NCI-H1417 (cell line): ENCODE results near the gene TCERG1L.

Experiments
- DNase-seq, 3 experiments: peaks; one replicate each; lab custom pipeline; 2025; lab: John Stamatoyannopoulos, UW

Gene TCERG1L

DNA sequence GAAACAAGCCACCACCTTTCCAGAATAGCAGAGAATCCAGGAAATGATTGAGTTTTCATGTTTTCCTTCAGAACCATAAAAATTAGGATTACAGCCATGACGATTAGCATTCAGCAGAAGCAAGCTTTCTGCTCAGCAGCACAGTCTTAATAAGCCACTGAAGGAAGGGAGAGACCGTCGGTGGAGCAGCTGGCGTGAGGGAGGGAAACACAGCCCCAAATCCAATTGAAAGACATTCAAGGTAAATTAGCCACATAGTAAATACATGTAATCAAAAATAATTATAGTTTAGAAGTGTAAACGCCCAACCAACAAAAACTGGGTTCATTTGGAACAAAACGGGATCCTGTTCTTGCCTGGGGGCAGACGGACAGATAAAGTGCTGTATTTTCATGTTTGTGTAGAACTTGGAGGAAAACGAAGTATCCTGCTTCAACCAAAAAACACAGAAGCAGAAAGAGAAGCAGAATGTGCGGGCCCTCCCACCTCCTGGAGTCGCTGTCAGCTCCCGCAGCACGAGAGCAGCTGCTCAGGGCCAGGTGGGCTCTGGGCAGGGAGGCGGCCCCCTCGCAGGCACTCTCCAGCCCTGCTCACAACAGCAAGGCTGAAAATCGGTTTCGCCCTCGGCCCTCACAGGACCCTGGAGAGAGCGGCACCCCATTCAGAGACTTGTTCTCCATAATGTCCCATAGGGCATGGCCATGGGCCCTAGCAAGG, 84.9 kb downstream of the TCERG1L start:
- DNase-seq, result peak in 2 of 3 experiments; percentile 79 to 92

DNA sequence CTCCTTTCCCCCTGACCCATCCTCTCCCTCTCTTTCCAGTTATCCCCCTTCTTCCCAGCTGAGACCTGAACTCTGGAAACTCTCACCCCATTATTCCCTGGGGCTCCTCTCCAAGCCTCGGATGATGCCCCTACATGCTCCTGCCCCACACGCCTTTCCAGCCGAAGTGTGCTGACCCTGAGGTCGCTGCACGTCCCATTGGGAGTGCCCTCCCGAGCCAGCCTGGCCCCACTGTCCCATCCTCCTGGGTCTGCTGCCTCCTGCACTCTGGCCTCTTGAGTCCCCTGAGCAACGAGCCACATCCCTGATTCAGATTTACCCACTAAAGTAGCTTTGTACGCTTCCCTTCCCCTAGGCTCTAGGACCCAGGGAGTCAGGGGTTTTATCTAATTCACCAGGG, 87.4 kb downstream of the TCERG1L start:
- DNase-seq, result no peak

DNA sequence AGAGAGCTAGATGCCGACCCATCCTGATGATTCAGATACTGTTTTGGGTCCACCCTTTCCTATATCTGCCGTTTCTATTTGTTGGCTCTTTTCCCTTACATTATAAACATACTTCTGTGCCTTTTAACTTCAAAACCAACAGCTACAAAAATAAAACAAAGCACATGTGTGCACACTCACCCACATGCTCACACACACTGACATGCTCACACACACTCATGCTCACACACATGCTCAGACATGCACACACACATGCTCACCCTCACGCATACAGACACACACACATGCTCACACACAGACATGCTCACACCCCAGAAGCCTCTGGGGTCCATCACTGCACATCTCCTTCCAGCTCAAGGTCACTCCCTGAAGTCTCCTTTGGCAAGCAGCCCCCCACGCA, 88.1 kb downstream of the TCERG1L start:
- DNase-seq, result no peak

- no peak for DNase-seq
Measured at GRCh38 chr10:131222986-131223385, 88.5 kb downstream of the TCERG1L start.

- DNase-seq, result no peak
Measured at GRCh38 chr10:131221632-131222277, 89.8 kb downstream of the TCERG1L start.

DNA sequence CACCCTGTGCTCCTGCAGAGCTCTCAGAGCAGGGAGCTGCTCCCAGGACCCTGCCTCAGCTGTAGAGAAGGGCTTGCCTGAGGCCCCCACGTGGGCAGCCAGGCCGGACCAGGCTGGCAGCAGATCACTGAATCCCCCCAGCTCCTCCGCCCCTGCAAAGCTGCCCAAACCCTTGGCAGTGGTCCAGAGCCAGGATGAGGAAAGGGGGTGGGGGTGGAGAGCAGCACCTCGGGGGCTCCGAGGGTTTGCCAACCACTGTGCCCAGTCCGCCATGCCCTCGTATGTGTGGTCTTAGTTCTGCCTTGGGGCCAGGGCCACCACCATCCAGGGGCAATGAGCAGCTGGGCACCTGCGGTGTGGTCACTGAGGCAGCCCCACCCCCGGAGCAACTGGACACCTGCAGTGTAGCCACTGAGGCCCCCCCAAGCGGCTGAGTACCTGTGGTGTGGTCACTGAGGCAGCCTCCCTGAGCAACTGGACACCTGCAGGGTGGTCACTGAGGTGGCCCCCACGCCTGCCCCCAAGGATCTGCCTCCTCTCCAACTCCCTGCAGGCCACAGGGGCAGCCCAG, 90.8 kb downstream of the TCERG1L start:
- DNase-seq, result no peak

DNA sequence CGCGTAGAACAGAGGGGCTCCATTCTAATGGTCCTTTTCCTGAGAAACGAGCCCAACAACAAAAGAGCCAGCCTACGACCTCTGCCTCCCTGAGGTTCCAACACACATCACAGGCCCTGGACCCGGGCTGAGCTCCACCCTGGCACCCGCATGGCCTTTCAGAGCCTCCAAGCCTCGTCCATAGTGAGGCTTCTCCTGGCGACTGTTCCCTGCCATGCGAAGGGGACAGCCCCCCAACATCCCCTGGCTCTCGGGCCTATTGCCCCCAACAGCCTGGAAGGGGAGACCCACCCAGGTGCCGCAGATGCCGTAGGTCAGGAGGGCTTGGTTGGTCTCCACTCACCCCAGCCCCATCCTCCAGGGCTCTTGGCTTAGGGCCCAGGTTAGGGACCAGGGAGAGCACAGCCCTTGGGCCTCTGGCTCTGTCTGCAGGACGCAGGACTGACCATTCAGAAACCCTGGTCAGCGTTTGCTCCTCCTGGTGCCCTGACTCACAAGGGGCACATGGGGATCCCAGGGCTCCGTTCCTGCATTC, 91.5 kb downstream of the TCERG1L start:
- DNase-seq, result no peak

DNA sequence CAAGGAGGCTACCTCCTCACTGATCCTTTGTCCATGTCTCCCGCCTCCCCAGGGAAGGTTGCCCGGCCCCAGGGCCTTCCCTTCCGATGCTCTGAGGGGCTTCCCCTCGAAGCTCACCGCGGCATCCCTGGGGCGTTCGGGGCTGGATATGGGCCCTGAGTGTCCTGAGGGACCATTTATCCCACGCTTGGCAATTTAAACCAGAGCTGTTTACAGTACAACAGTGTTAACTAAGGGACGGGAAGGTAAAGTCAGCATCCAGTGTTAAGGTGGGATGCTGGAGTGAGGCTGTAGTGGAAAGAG, 92.0 kb downstream of the TCERG1L start:
- DNase-seq, result no peak

DNA sequence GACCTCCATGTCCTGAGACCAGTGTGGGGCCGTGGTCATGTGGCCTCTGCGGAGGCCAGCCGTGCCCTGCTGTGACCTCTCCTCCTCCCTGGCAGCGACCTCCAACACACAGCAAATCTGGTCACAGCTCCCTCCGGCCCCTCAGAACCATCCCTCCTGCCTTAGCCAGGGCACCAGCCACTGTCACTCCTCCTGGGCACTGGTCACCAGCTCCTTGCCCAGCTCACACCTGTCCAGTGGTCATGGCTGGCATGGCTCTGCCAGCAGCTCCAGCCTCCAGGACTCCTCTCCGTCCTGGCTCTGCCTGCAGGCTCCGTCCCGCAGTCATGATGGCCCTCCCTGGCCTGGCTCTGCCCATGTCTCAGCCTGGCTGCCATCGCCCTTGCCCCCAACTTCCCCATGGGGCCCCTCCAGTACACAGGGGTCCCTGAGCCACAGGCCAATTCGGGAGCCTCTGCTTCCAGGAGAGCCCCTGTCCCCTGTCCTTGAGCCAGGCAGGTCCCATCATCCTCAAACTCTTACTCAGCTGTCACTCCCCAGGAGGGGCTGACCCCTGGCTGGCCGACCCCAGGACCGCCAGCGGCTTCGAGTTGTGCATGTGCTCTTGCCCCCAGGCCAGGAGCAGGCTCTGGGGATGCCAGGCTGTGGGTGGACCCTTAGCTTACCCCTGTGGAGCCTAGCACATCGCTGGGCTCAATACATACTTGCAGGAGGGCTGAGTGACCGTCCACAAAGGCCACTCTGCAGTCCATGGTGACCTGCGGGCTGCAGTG, 92.5 kb downstream of the TCERG1L start:
- DNase-seq, result no peak

DNA sequence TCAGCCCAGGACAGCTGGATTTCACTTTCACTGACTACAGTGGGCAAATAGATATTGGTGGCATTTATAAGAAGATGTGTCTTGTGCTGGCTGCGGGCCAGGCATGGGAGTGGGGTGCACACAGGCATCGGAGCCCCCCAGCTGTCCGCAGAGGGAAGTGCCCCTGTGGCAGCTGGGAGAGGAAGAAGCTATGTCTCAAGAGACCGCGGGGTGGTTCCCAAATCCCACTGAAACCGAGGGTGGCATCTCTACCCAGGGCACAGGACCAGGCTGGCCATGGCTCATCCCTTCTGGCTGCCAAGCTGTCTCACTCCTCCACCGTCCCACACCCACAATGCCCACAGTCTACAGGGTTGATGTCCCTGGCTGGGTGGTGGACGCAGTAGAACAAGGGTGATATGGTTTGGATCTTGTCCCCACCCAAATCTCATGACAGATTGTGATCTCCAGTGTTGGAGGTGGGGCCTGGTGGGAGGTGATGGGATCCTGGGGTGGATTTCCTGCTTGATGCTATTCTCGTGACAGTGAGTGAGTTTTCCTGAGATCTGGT, 94.8 kb downstream of the TCERG1L start:
- DNase-seq, result no peak

DNA sequence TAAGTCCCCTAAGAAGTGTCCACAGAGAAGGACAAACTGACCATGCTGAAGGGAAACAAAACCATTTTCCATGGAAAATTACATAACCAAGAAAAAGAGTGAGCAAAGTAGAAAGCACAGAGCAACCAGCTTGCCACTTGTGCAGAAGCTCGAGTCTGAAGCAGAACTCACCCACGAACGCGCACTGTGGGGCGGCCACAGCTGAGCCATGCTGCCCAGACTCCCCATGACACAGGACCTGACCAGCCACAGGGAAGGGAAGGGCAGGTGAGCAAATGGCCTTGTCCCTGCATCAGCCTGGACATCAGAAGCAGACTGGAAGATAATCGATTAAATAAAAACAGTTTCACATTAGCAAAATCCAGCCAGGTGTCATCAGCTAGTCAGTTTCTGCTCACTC, 95.7 kb downstream of the TCERG1L start:
- no peak for DNase-seq

DNA sequence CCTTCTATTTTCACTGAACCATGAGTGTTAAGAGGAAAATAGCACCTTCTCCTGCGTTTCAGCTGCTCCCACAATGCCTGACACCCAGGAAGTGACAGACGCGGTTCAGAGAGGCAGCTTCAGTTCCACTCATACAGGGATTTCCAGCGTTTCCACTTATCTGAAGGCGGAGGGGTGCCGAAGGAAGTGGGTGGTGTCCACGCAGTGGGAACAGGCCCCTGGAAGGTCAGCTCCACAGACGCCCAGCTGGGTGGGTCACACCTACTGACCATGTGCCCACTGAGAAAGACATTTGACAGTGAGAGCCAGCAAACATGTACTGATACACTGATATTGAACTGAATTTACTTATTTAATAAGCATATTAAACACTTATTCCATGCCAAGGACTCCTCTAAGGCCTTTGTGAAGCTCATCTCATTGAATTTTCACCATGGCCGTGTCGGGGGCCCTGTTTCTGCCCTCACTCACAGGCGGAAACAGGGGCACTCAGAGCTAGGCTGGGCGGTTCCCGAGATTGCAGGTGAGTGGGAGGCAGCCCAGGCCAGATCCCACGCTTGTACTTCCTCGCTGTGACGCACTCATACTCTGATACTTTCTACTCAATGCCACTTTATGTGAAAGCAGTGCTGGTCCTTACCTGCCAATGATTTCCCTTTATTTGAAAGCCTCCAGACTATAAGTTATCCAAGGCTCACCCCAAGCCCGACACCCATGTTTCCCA, 96.8 kb downstream of the TCERG1L start:
- no peak for DNase-seq

- DNase-seq, result peak in 1 of 3 experiments; percentile 0
Measured at GRCh38 chr10:131213741-131214505, 97.6 kb downstream of the TCERG1L start.

DNA sequence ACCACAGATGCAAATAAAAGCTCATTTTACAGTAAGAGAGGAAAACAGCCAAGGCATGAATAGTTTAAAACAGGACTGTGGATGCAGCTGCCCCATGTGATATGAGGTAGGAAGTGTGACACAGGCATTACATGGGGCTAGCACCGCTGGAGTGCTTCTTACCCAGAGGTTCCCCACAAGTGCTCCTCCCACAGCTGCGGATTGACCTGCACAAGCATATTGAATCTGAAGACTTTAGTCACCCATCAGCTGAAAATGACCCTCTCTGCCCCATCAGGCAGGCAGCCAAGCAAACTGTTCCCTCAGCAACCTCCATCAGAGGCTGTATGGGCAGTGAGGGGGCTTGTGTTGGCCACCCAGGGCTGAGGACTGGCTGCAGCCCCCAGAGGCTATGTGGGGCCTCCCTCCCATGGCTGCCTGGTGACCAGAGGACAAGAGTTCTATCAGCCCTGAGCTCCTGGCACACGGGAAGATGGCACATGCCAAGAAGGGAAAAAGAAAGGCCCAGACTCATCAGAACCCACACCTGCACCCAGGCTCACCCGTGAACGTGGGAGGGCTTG, 98.7 kb downstream of the TCERG1L start:
- peak in 1 of 3 experiments; percentile 2 for DNase-seq

- DNase-seq, result no peak
Measured at GRCh38 chr10:131211965-131212619, 99.4 kb downstream of the TCERG1L start.

- no peak for DNase-seq
Measured at GRCh38 chr10:131211559-131211958, 100.0 kb downstream of the TCERG1L start.

DNA sequence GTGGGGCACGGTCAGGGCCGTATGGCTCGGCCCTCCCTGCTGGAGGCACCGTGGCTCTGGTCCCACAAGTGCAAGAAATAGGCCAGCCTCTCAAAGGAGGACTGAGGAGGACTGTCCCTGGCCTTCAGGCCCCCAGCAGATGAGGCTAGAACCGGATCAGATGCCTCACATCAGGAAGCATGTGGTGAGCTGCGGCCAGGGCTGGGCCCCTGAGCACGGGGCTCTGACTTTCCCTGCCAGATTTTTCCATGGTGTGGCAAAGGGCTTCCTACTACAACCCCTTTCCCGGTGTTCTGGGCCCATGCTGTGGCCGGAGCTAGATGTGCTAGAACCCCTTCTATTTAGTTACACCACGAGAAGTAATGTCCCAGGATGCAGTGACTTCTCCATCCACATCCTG, 100.4 kb downstream of the TCERG1L start:
- no peak for DNase-seq

DNA sequence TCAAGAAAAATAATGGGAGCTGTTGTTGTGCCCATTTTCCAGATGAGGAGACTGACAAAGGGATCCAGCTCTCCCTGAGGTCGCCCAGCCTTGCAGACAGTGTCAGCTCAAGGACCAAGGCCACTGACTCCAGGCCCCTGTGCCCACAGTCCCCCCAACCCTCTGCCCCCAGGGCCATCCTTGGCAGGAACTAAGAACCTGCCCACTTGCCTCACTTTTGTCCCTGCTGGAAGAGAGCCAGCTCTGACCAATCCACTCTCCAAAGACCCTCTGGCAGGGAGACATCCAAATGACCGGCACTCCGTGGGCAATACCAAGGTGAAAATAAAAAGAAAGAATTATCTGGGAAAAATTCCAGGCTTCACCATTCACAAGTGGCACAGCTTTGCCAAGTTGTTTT, 101.3 kb downstream of the TCERG1L start:
- no peak for DNase-seq

GRCh38 chr10:131207584-131208532, 103.7 kb downstream of the TCERG1L start:
- no peak for DNase-seq
